Mammary epithelial cell (primary cell): Measurements from ENCODE around the gene MAP2K3.
"Not testable (repeated sequence)": the region's sequence is repeated elsewhere in the genome, so short reads cannot be mapped to it uniquely, and the experiment has no call there.

ENCODE experiments used
- CTCF ChIP-seq, 2 donors: IDR thresholded peaks in 1 of 2; conservative IDR thresholded peaks in 1 of 2; 2 replicates each; pipeline ENCODE4 v1.5.1; 2011 to 2012; ENCODE audit warnings: inconsistent platforms in 2 of 2, low read length in 2 of 2, mild to moderate bottlenecking in 2 of 2, control low read depth in 1 of 2, low read depth in 1 of 2; ENCODE audit not compliant: insufficient read depth in 1 of 2; ENCODE audit errors: extremely low read depth in 1 of 2
- EZH2 ChIP-seq: IDR thresholded peaks from 2 replicates; pipeline ENCODE4 v1.6.1; 2012; ENCODE audit warnings: low read length, inconsistent platforms, borderline replicate concordance

GRCh38 chr17:21310061-21310765 is 25.7 kb downstream of the MAP2K3 start:
- not testable (repeated sequence) for TF ChIP-seq EZH2; CTCF (conservative IDR thresholded peaks at IDR 0.05 in 1 of 2, IDR thresholded peaks at IDR 0.05 in 1 of 2; ENCODE audit: extremely low read depth in 1 of 2, insufficient read depth in 1 of 2, low read depth in 1 of 2, low read length in 2 of 2)
